GM23248 (cell line): Measurements from ENCODE around the gene RBM22.

Experiments used
- EZH2 ChIP-seq: fragments of 200-600 bp; sonication (generic); IDR thresholded peaks from 2 replicates; pipeline ENCODE4 v1.6.1; 2018; ENCODE audit warnings: antibody characterized with exemption, mild to moderate bottlenecking; ENCODE audit not compliant: insufficient read depth, poor library complexity, severe bottlenecking
- EZH2phosphoT487 ChIP-seq: fragments of 200-600 bp; sonication (generic); IDR thresholded peaks from 2 replicates; pipeline ENCODE4 v1.6.1; 2018; ENCODE audit warnings: antibody characterized with exemption, moderate library complexity, mild to moderate bottlenecking, low read depth; ENCODE audit not compliant: insufficient read depth

DNA sequence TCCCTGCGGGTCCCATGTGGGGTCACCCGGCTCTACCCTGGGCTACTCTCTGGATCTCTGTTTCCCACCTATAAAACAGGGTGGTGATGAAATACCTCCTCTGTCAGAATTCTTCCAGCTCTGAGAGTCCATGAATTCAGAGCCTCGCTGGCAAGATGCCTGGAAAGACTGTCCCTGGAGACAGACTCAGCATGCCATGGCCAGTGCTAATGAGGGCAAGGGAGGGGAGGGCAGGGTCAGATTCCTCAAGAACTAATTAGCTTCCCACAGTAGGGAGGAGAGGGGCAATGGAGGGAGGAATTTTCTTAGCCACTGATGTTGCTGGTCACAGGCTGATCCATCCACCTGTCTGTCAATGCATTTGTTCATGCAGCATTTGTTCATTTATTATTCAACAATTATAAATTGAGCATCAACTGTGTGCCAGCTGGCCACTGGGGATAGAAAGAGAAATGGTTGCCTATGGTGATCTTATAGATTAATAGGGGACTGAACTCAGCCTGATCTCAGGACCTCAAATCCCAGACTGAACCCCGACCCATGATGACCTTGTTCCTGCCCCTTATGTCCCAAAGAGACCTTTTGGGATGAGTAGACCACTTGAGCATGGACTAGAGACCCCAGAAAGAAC is 55.7 kb downstream of the RBM22 start:
- no peak for TF ChIP-seq EZH2phosphoT487
- TF ChIP-seq EZH2 = no peak
